SU-DHL-6 (cell line): ENCODE data around the gene FOXN3.

Experiments
- CTCF ChIP-seq: fragments of 200-600 bp; sonication (generic); IDR thresholded peaks from one replicate; pipeline ENCODE4 v1.5.1; 2017; ENCODE audit warnings: antibody characterized with exemption, mild to moderate bottlenecking, low read length, moderate library complexity; ENCODE audit not compliant: insufficient read depth, poor library complexity, severe bottlenecking
- EZH2phosphoT487 ChIP-seq: fragments of 200-600 bp; sonication (generic), shearing (Covaris generic); conservative IDR thresholded peaks from 2 replicates; pipeline ENCODE4 v1.6.1; 2018; ENCODE audit warnings: mild to moderate bottlenecking, antibody characterized with exemption, low read length, moderate library complexity, mixed read lengths

- TF ChIP-seq EZH2phosphoT487 (no peak), CTCF (no peak)
Observed at GRCh38 chr14:89419973-89420482, 3.0 kb upstream of the FOXN3 start.
